Measurements from ENCODE around the gene TAS2R31.

The TAS2R31 gene

DNA sequence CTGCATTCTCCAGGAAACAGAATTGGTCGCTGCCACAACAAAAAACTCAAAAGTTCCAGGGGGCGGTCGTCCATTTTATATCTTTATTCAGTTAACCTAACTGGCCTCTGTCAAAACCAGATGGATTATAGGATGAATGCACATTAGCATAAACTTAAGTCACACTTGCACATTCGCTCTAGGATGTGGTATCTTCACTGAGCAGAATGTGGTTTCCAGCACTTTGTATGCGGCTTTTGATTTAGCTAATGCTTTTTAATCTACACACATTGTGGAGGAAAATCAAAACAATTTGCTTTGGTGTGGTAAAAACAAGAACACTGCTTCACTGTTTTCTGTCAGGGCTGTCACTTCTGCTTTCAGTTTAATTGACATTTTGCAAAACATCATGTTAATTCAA is 49.0 kb downstream of the TAS2R31 start:
- TF ChIP-seq, protein P1, sequence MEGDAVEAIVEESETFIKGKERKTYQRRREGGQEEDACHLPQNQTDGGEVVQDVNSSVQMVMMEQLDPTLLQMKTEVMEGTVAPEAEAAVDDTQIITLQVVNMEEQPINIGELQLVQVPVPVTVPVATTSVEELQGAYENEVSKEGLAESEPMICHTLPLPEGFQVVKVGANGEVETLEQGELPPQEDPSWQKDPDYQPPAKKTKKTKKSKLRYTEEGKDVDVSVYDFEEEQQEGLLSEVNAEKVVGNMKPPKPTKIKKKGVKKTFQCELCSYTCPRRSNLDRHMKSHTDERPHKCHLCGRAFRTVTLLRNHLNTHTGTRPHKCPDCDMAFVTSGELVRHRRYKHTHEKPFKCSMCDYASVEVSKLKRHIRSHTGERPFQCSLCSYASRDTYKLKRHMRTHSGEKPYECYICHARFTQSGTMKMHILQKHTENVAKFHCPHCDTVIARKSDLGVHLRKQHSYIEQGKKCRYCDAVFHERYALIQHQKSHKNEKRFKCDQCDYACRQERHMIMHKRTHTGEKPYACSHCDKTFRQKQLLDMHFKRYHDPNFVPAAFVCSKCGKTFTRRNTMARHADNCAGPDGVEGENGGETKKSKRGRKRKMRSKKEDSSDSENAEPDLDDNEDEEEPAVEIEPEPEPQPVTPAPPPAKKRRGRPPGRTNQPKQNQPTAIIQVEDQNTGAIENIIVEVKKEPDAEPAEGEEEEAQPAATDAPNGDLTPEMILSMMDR (IDR thresholded peaks at IDR 0.05), result no peak
